Heart right ventricle (tissue), 16 donors: ENCODE data around the gene GAP43. TPM values are rescaled to one million over a fixed set of nuclear protein-coding genes. Genes with fewer than 3 reads are reported as not detected.

Experiments
- ATAC-seq, 8 donors: fragments of 200-7000 bp; cut with Tn5 transposase; one replicate each; pipeline ENCODE4 v1.9.1; 2020; ENCODE audit warnings: mild to moderate bottlenecking in 8 of 8, moderate library complexity in 8 of 8, moderate number of reproducible peaks in 1 of 8
- DNase-seq, 2 donors: peaks; one replicate each; pipeline ENCODE4 v3.0.0-alpha.2; 2020
- H3K27ac ChIP-seq, 10 donors: fragments of 200-600 bp; sonication (generic) in 2 of 10; one replicate each; pipeline versions ENCODE4 v1.5.0 to v1.8.0; 2020 to 2022; ENCODE audit warnings: mild to moderate bottlenecking in 3 of 10
- H3K27me3 ChIP-seq, 7 donors: fragments of 200-600 bp; one replicate each; pipeline ENCODE4 v1.8.0; 2021 to 2022; ENCODE audit warnings: mild to moderate bottlenecking in 2 of 7
- H3K36me3 ChIP-seq, 9 donors: fragments of 200-600 bp; sonication (generic) in 1 of 9; one replicate each; pipeline versions ENCODE4 v1.5.0 to v1.8.0; 2020 to 2022; ENCODE audit warnings: mild to moderate bottlenecking in 2 of 9
- H3K4me1 ChIP-seq, 9 donors: fragments of 200-600 bp; sonication (generic) in 1 of 9; one replicate each; pipeline versions ENCODE4 v1.5.0 to v1.8.0; 2020 to 2022; ENCODE audit warnings: mild to moderate bottlenecking in 4 of 9
- H3K4me3 ChIP-seq, 10 donors: fragments of 200-600 bp; sonication (generic) in 2 of 10; one replicate each; pipeline versions ENCODE4 v1.5.0 to v1.8.0; 2020 to 2022; ENCODE audit warnings: mild to moderate bottlenecking in 7 of 10, moderate library complexity in 2 of 10
- H3K9me3 ChIP-seq, 11 donors: fragments of 200-600 bp in 10 of 11; sonication (generic) in 2 of 11; one replicate each; pipeline versions ENCODE4 v1.5.0 to v1.8.0; 2013 to 2022; ENCODE audit warnings: mild to moderate bottlenecking in 2 of 11, control low read depth in 1 of 11, moderate library complexity in 1 of 11
- WGBS, 2 donors: extraction: QIAGEN DNeasy Blood & Tissue Kit; methylation state at CpG; one replicate each; pipeline ENCODE4 v1.1.7; 2013; ENCODE audit warnings: inconsistent platforms in 1 of 2; 5-methylcytosine and 5-hydroxymethylcytosine counted together
- intact Hi-C, 10 donors: fragments of 100-400 bp; cut with DNase I; formaldehyde crosslinking; loops; one replicate each; pipeline versions ENCODE4 v1.11.1 to v1.14.2; 2022
- polyA plus RNA-seq, 2 donors: library from polyadenylated mRNA; stranded (reverse); fragments of 200-250 nt; gene quantifications; one replicate each; pipeline ENCODE4 v1.2.3, GENCODE V29; 2013
- total RNA-seq, 10 donors: library from RNA; stranded (reverse); fragmentation: NEBNext Ultra II Directional in 3 of 10; extraction: Animal tissue kit (Norgen Biotek cat#: 25700) in 3 of 10; gene quantifications; one replicate each; pipeline versions ENCODE4 v1.2.1 to v1.2.4, GENCODE V29; 2021 to 2023
- TF ChIP-seq, protein P1 (sequence below), 9 donors: fragments of 200-600 bp; sonication (generic) in 2 of 9; IDR thresholded peaks; one replicate each; pipeline versions ENCODE4 v1.5.0 to v1.8.0; 2021 to 2022; ENCODE audit warnings: antibody characterized with exemption in 9 of 9, mild to moderate bottlenecking in 5 of 9, moderate library complexity in 1 of 9
- donor health status: Arrhythmogenic right ventricular cardiomyopathy.
- donor health status: ischemic (EF 13 %, LVEDD 7.1; RV severe dilation, severe dysfunction).
- donor health status: healthy with polysubstance abuse.
- donor health status: DM: no; HTN: yes; CAD: no.
- donor health status: DM: no; HTN: no; CAD: no.
- donor health status: ischemic (EF 25% LVEDD 6.9; RV normal size, moderate dysfunction).
- donor health status: ischemic (EF 25% LVEDD 5.7; RV mildly dilated, moderate dysfunction).
- donor health status: healthy.
- donor health status: DM: yes; HTN: yes; CAD: no.
- donor health status: Ischemic cardiomyopathy.
- donor health status: ischemic (EF 35%, LVEDD 5.7; RV mildly dilated, moderate dysfunction).
- donor health status: nonischemic (EF 11% LVEDD 7.7; RV severe dilation, severe dysfunction).
- donor health status: DM: yes; HTN: yes; CAD: no.
- donor health status: PGD.
- donor health status: ischemic (EF 29% LVEDD 5.4; RV normal size, mild dysfunction).
- donor health status: nonischemic (EF 23%, LVEDD 6.1; RV moderate dilation, normal function).

Gene GAP43
- total and polyA plus RNA-seq, 12 donors, result 0.29 to 2.3 (median 0.83) TPM; not detected in 1

DNA sequence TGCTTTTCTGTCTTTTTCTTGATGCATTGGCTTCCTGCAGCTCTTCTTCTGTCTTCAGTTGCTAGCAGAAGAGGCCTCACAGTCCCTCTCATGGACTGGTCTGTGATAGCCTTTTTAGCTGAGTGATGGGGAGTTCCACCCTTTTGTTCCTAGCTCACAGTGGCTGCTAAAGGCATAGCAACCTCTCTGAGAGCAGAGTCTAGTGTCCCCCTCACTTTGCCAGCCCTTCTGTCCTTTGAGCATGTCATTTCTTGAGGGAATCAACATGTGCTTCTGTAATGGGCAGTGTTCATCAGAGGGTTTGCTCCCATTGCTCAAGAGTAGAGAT lies 44.4 kb downstream of the GAP43 start:
- Histone ChIP-seq H3K4me3 (no peak overlapping the region), H3K27me3 (no peaks in the 10 kb centered on the region), H3K27ac (peak overlapping the region in 2 of 10 donors; percentile 7 to 27), H3K9me3 (no peaks in the 10 kb centered on the region), H3K36me3 (no peaks in the 10 kb centered on the region), H3K4me1 (peaks cover 0 to 38% (median 8%) of the 10 kb centered on the region in 9 donors)
- TF ChIP-seq, protein P1, sequence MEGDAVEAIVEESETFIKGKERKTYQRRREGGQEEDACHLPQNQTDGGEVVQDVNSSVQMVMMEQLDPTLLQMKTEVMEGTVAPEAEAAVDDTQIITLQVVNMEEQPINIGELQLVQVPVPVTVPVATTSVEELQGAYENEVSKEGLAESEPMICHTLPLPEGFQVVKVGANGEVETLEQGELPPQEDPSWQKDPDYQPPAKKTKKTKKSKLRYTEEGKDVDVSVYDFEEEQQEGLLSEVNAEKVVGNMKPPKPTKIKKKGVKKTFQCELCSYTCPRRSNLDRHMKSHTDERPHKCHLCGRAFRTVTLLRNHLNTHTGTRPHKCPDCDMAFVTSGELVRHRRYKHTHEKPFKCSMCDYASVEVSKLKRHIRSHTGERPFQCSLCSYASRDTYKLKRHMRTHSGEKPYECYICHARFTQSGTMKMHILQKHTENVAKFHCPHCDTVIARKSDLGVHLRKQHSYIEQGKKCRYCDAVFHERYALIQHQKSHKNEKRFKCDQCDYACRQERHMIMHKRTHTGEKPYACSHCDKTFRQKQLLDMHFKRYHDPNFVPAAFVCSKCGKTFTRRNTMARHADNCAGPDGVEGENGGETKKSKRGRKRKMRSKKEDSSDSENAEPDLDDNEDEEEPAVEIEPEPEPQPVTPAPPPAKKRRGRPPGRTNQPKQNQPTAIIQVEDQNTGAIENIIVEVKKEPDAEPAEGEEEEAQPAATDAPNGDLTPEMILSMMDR (IDR thresholded peaks at IDR 0.05), result no peak
- ATAC-seq (peak in 2 of 8 donors; percentile 13 to 25), DNase-seq (no peak)
- intact Hi-C loops, result no loop called here

DNA sequence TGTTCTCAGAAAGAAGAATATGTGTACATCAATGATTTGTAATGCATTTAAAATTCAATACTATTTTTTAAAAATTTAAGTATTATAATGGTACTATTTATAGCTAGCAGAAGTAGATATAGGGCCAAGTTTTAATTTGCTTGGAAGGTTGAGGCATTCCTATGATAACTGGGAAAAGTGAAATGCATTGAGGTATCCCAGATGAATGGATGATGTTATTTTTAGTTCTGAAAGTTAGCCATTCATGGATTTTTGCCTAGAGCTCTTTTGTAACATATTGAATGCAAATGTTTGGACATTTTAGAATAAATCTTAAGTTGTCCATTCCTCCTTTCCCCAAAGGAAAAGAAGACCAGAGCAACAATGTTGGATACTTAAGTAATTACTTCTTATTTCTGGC lies 47.6 kb downstream of the GAP43 start:
- ATAC-seq, result no peak
- Histone ChIP-seq H3K9me3 (no peaks in the 10 kb centered on the region), H3K27me3 (no peaks in the 10 kb centered on the region), H3K36me3 (no peaks in the 10 kb centered on the region), H3K4me1 (peaks cover 0 to 38% (median 8%) of the 10 kb centered on the region in 9 donors), H3K27ac (no peak overlapping the region), H3K4me3 (no peak overlapping the region)
- no peak for DNase-seq
- intact Hi-C loops, result loop anchor here in 1 of 10 donors (10.0 kb wide), 1 partner anchor 156 kb away; no protein-coding TSS in a partner anchor
- TF ChIP-seq, protein P1 (IDR thresholded peaks at IDR 0.05), result no peak

DNA sequence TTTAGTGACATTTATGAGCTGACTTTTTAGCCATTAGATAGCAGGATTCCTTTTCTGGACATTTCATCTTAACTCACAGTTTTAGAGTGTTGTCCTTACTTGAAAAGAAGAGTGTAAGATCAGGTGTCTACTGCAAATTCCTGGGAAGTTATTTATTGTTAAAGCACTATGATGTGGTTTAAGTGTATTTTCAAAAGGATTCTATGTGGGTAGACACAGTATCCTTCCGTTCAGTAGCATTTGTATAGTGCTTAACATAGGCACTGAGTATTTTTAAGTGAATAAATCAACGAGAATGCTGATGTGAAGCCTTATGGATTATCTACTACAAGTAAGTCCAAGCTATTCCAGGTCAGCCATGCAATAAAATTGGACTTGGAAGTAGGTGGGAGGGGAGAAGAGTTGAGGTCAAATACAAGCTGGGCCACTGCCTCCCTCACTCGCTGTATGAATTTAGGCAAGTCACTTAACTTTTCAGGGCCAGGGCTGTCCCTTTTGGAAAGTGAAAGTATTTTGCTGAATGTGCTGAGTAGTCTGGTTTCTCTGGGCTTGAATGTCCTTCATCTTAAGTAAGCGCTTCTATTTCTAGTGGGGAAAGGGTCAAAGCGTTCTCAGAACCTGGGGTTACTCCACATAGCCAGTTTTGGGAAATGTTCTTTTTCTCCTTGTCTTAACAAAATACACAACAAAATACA lies 48.6 kb downstream of the GAP43 start:
- no peak overlapping the region for H3K4me3 ChIP-seq
- ATAC-seq (peak in 5 of 8 donors; percentile 41 to 65 (median 52)), DNase-seq (no peak)
- H3K4me1 ChIP-seq, result peaks cover 0 to 29% (median 6%) of the 10 kb centered on the region in 9 donors
- no peaks in the 10 kb centered on the region for H3K9me3 ChIP-seq
- intact Hi-C loops, result loop anchor here in 1 of 10 donors (10.0 kb wide), 1 partner anchor 157 kb away; no protein-coding TSS in a partner anchor
- no peaks in the 10 kb centered on the region for H3K27me3 ChIP-seq
- TF ChIP-seq, protein P1 (IDR thresholded peaks at IDR 0.05), result no peak
- WGBS, 2 donors, result 75 to 91% methylated on average over 5 of the region's 5 CpGs
- H3K27ac ChIP-seq, result peak overlapping the region in 1 of 10 donors; percentile 8
- H3K36me3 ChIP-seq, result no peaks in the 10 kb centered on the region

DNA sequence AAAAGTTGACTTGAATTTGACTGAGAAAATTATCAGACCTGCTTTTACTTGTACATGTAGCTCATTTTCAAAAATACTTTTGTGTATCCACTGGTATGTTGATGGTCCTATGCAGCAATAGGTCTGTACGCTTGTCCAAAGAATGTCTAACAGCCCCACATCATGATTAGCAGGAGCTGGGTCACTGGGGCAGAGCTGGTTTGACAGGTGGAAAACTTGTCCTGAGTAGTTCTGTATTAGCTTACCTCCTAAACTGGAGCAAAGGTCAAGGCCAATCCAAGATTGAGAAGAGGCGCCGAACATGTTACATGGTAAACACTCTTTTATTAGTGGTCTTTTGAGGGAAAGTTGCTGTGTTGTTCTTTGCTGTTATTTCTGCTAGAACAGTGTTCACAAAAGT lies 50.6 kb downstream of the GAP43 start:
- TF ChIP-seq, protein P1 (IDR thresholded peaks at IDR 0.05), result no peak
- H3K27me3 ChIP-seq, result no peaks in the 10 kb centered on the region
- peaks cover 0 to 19% (median 3%) of the 10 kb centered on the region in 9 donors for H3K4me1 ChIP-seq
- ATAC-seq (no peak), DNase-seq (no peak)
- no peaks in the 10 kb centered on the region for H3K36me3 ChIP-seq
- intact Hi-C loops, result loop anchor here in 1 of 10 donors (10.0 kb wide), 1 partner anchor 159 kb away; no protein-coding TSS in a partner anchor
- 86 to 95% methylated on average over 3 of the region's 3 CpGs for WGBS, 2 donors
- H3K27ac ChIP-seq, result no peak overlapping the region
- H3K4me3 ChIP-seq, result no peak overlapping the region
- H3K9me3 ChIP-seq, result no peaks in the 10 kb centered on the region
